ENCODE measurements around the gene SMIM7.
"Not testable (repeated sequence)": the region's sequence is repeated elsewhere in the genome, so short reads cannot be mapped to it uniquely, and the experiment has no call there.

SMIM7 gene

GRCh38 chr19:16682539-16682938, 22.6 kb upstream of the SMIM7 start:
- Histone ChIP-seq H3K36me3 (peaks cover 21% of the 10 kb centered on the region), H3K9me3 (peaks cover 3% of the 10 kb centered on the region; the same call in 1 of the 2 replicates), H3K4me1 (no peaks in the 10 kb centered on the region), H3K27me3 (no peaks in the 10 kb centered on the region), H3K4me3 (ENCODE audit: low read depth, low read length) (no peak overlapping the region)
- no peak for TF ChIP-seq CTCF (IDR thresholded peaks at IDR 0.05; ENCODE audit: low read depth, low read length)
- DNase-seq = no peak

GRCh38 chr19:16679811-16680210, 19.9 kb upstream of the SMIM7 start:
- Histone ChIP-seq H3K4me1 (no peaks in the 10 kb centered on the region), H3K36me3 (peaks cover 21% of the 10 kb centered on the region), H3K27me3 (no peaks in the 10 kb centered on the region), H3K9me3 (peaks cover 3% of the 10 kb centered on the region; the same call in 1 of the 2 replicates), H3K4me3 (ENCODE audit: low read depth, low read length) (no peak overlapping the region)
- no peak for DNase-seq
- no peak for TF ChIP-seq CTCF (IDR thresholded peaks at IDR 0.05; ENCODE audit: low read depth, low read length)

- DNase-seq = no peak
- TF ChIP-seq CTCF (IDR thresholded peaks at IDR 0.05; ENCODE audit: low read depth, low read length) = no peak
- peaks cover 21% of the 10 kb centered on the region for H3K36me3 ChIP-seq
- H3K9me3 ChIP-seq = peaks cover 3% of the 10 kb centered on the region; the same call in 1 of the 2 replicates
- no peaks in the 10 kb centered on the region for H3K27me3 ChIP-seq
- no peaks in the 10 kb centered on the region for H3K4me1 ChIP-seq
- H3K4me3 ChIP-seq (ENCODE audit: low read depth, low read length) = no peak overlapping the region
Measured at GRCh38 chr19:16678498-16678897, 18.6 kb upstream of the SMIM7 start.

- Histone ChIP-seq H3K27me3 (no peaks in the 10 kb centered on the region), H3K9me3 (peaks cover 3% of the 10 kb centered on the region; the same call in 1 of the 2 replicates), H3K4me3 (ENCODE audit: low read depth, low read length) (no peak overlapping the region), H3K4me1 (no peaks in the 10 kb centered on the region), H3K36me3 (peaks cover 21% of the 10 kb centered on the region)
- no peak for DNase-seq
- TF ChIP-seq CTCF (IDR thresholded peaks at IDR 0.05; ENCODE audit: low read depth, low read length) = no peak
Measured at GRCh38 chr19:16677055-16677454, 17.1 kb upstream of the SMIM7 start.

GRCh38 chr19:16676101-16676798, 16.3 kb upstream of the SMIM7 start:
- Histone ChIP-seq H3K9me3 (peaks cover 3% of the 10 kb centered on the region; the same call in 1 of the 2 replicates), H3K4me1 (no peaks in the 10 kb centered on the region), H3K27me3 (no peaks in the 10 kb centered on the region), H3K4me3 (ENCODE audit: low read depth, low read length) (no peak overlapping the region), H3K36me3 (peaks cover 13% of the 10 kb centered on the region)
- no peak for DNase-seq
- no peak for TF ChIP-seq CTCF (IDR thresholded peaks at IDR 0.05; ENCODE audit: low read depth, low read length)

GRCh38 chr19:16673839-16674238, 13.9 kb upstream of the SMIM7 start:
- not testable (repeated sequence) for H3K4me1 ChIP-seq, H3K9me3 ChIP-seq

More at GRCh38 chr19:16673839-16674238, 13.9 kb upstream of the SMIM7 start:
- DNase-seq; H3K4me3 ChIP-seq (ENCODE audit: low read depth, low read length); H3K27me3 ChIP-seq; H3K36me3 ChIP-seq: not testable (repeated sequence)

Data from BE2C (cell line).